WERI-Rb-1 (cell line): ENCODE measurements around the gene C11orf52.

ENCODE experiments used
- DNase-seq: peaks from one replicate; pipeline ENCODE4 v3.0.0-alpha.2; 2020
- H3K27ac ChIP-seq: fragments of 250-450 bp; sonication (Bioruptor Pico); 2 replicates; pipeline ENCODE4 v1.5.1; 2020; ENCODE audit warnings: mild to moderate bottlenecking, moderate library complexity
- H3K27me3 ChIP-seq: fragments of 250-450 bp; sonication (Bioruptor Pico); 2 replicates; pipeline ENCODE4 v1.5.1; 2021; ENCODE audit warnings: mild to moderate bottlenecking, low read depth, moderate library complexity; ENCODE audit not compliant: insufficient read depth, severe bottlenecking
- H3K36me3 ChIP-seq: fragments of 250-450 bp; sonication (Bioruptor Pico); 2 replicates; pipeline ENCODE4 v1.5.1; 2020; ENCODE audit warnings: mild to moderate bottlenecking, moderate library complexity
- H3K4me3 ChIP-seq: 2 replicates; pipeline ENCODE4 v1.5.1; 2011; ENCODE audit warnings: low read depth, mild to moderate bottlenecking, control low read depth, low read length
- H3K9me3 ChIP-seq: fragments of 250-450 bp; sonication (Bioruptor Pico); 2 replicates; pipeline ENCODE4 v1.5.1; 2021; ENCODE audit warnings: mild to moderate bottlenecking, moderate library complexity; ENCODE audit not compliant: severe bottlenecking
- CTCF ChIP-seq: IDR thresholded peaks from 2 replicates; pipeline ENCODE4 v1.5.1; 2011; ENCODE audit warnings: low read depth, mild to moderate bottlenecking, control low read depth, inconsistent platforms, low read length

The C11orf52 gene

DNA sequence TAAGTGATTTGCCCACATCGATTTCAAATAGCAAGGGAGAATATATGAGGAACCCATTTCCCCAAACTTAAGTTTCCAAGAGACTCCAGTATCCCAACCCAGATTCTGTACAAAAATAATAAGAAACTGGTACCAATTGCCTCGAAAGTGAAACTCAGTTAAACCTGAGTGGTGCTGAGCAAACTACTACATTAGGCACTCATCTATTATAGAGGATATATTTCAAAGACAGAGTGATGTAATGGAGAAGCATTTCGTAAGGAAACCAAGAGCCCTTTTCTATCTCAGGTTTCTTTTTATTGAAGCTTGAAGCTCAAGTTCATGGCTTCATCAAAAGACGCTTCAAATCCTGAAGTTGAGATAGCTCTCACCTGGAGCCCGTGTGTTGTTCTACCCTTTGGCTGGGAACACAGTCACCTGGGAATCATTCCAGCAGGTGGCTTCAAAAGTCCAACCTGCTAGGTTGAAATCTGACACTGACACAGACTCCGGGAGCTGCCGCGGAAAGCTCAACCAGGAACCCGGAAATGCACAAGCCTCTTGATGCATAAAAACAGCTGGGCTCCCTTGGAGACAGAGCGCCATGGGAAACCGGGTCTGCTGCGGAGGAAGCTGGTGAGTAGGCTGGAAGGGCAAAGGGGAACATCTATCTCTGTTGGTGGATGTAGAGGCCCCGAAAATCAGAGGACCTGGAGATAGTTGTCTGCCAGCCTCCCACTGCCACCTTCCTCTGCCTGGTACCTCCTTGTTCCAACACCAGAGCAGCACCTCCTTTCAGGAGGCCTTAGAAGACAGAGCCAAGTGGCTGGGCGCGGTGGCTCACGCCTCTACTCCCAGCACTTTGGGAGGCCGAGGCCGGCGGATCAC lies at the start of gene C11orf52:
C11orf52 (plus strand) TSS at position 524 of the 867 bp plus-strand sequence; CDS start at position 584, 60 bp downstream.
- Histone ChIP-seq H3K9me3 (no peaks in the 10 kb centered on the region), H3K27me3 (no peaks in the 10 kb centered on the region), H3K4me3 (no peak within 1 kb of the TSS), H3K27ac (no peak within 1 kb of the TSS), H3K36me3 (no peaks in the 10 kb centered on the region)
- DNase-seq, result no peak
- TF ChIP-seq CTCF, result no peak

DNA sequence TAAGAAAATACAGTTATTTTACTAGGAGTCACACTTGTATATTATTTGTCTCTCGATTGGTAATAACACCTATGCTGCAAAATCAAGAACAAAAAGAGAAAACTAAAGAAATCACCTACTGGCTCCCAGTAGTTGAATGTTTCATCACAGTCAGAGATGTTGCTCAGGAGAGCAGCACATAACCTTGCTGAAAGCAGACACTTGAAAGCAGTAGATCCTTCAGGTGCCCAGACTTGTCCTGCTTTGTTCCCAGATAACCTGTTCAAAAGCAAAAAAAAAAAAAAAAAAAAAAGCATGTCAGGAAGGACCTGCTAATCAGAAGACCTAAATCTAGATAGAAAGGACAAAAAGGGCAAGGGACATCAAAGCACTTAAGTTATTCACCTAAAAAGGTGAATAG lies 48.6 kb upstream of the C11orf52 start:
- no peaks in the 10 kb centered on the region for H3K27me3 ChIP-seq
- no peak overlapping the region for H3K27ac ChIP-seq
- peaks cover 47% of the 10 kb centered on the region for H3K36me3 ChIP-seq
- peak overlapping the region; percentile 94 for H3K4me3 ChIP-seq
- DNase-seq, result no peak
- no peaks in the 10 kb centered on the region for H3K9me3 ChIP-seq
- TF ChIP-seq CTCF, result no peak

DNA sequence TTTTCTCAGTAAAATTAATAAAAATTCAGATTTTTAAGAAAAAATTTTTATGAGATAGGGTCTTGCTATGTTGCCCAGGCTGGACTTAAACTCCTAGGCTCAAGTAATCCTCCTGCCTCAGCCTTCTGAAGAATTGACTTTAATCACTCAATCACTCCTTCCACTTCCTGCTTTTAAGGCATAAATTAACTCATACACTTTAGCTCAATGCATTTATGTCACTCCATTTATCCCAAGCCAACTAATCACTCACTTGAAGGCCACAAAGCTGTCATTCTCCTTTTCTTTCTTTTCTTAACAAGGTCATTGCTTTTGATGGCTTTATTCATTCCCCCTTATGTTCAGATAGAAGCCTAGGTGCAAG lies 48.2 kb upstream of the C11orf52 start:
- H3K27me3 ChIP-seq, result no peaks in the 10 kb centered on the region
- peaks cover 43% of the 10 kb centered on the region for H3K36me3 ChIP-seq
- no peak for TF ChIP-seq CTCF
- peak overlapping the region; percentile 92; the same call in 1 of the 2 replicates for H3K27ac ChIP-seq
- no peak for DNase-seq
- H3K9me3 ChIP-seq, result no peaks in the 10 kb centered on the region
- peak overlapping the region; percentile 94 for H3K4me3 ChIP-seq

DNA sequence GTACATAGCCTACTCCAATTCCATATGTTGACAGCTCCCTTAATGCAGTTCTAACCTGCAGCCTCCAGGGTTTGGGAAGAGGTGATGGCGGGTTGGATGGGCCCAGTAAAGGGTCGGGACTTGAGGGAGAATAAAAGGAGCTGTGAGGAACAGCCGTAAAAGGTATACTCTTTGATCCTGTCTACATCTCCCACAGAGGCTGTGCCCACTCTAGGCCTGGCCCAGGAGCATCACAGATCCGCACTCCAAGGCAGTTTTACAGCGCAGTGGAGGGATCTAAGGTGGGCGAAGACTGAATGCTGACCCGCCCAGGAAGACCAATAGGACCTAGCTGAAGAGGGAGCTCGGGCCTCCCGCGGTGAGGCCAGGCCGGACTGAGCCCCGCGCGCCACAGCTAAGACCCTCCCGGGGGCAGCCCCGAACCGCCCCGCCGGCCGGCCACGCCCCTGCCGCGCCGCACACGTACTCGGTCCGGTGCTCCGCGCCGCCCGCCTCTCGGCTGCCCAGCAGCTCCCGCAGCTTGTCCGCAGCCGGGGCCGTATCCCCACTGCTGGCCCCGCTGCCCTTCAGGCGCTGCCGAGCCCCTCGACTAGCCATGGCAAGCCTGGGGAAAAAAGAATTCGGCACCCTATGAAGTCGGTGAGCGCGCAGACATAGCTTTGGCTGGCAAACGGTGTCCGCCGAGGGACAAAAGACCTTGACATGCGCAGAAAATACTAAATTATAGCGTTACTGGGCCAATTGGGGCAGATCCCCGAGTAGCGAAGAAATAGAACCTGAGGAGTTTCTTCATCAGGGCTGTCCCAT lies 47.6 kb upstream of the C11orf52 start, which contains the start of gene ALG9:
ALG9 (minus strand) TSS at position 696 of the 807 bp plus-strand sequence; CDS start at position 597, 99 bp downstream.
- no peaks in the 10 kb centered on the region for H3K9me3 ChIP-seq
- peak within 1 kb of the TSS; percentile 94 for H3K4me3 ChIP-seq
- DNase-seq, result peak; percentile 90
- H3K36me3 ChIP-seq, result peaks cover 39% of the 10 kb centered on the region
- H3K27me3 ChIP-seq, result no peaks in the 10 kb centered on the region
- peak within 1 kb of the TSS; percentile 92 for H3K27ac ChIP-seq
- TF ChIP-seq CTCF, result no peak

- no peaks in the 10 kb centered on the region for H3K27me3 ChIP-seq
- TF ChIP-seq CTCF, result no peak
- DNase-seq, result no peak
- peak overlapping the region; percentile 94 for H3K4me3 ChIP-seq
- H3K9me3 ChIP-seq, result no peaks in the 10 kb centered on the region
- H3K27ac ChIP-seq, result peak overlapping the region; percentile 92
- peaks cover 34% of the 10 kb centered on the region for H3K36me3 ChIP-seq
These were observed 47.0 kb upstream of the C11orf52 start for GRCh38 chr11:111871693-111872161.
